GM21528 (cell line): ENCODE results near the gene PCDHB5.
"Not testable (repeated sequence)": the region's sequence is repeated elsewhere in the genome, so short reads cannot be mapped to it uniquely, and the experiment has no call there.

ENCODE experiments used
- ATAC-seq: cut with Tn5 transposase; IDR thresholded peaks from one replicate; pipeline ENCODE4 v1.9.1; 2021; ENCODE audit warnings: mild to moderate bottlenecking, moderate library complexity; ENCODE audit not compliant: unreplicated experiment, low FRiP score

PCDHB5 gene

GRCh38 chr5:141135030-141135717, at the start of gene PCDHB5:
PCDHB5 (plus strand) TSS chr5:141135206; CDS start chr5:141135435, 229 bp downstream.
- ATAC-seq = no peak

- ATAC-seq = no peak
Measured at GRCh38 chr5:141094481-141095262, 40.3 kb upstream of the PCDHB5 start, which contains the start of gene PCDHB2. PCDHB2 (plus strand) TSS chr5:141094615; CDS start chr5:141094791, 176 bp downstream.

GRCh38 chr5:141095263-141095641, 39.8 kb upstream of the PCDHB5 start:
- ATAC-seq = no peak

- not testable (repeated sequence) for ATAC-seq
Measured at GRCh38 chr5:141096181-141096580, 38.8 kb upstream of the PCDHB5 start.

- ATAC-seq = not testable (repeated sequence)
Measured at GRCh38 chr5:141096586-141096985, 38.4 kb upstream of the PCDHB5 start.

GRCh38 chr5:141100243-141100805, 34.7 kb upstream of the PCDHB5 start, which contains the start of gene PCDHB3:
PCDHB3 (plus strand) TSS chr5:141100473; CDS start chr5:141100650, 177 bp downstream.
- ATAC-seq = no peak

GRCh38 chr5:141101059-141101458, 33.9 kb upstream of the PCDHB5 start:
- ATAC-seq = no peak

- ATAC-seq = not testable (repeated sequence)
Measured at GRCh38 chr5:141102070-141102469, 32.9 kb upstream of the PCDHB5 start.

- not testable (repeated sequence) for ATAC-seq
Measured at GRCh38 chr5:141102471-141102870, 32.5 kb upstream of the PCDHB5 start.

GRCh38 chr5:141105350-141105749, 29.7 kb upstream of the PCDHB5 start:
- no peak for ATAC-seq

- ATAC-seq = no peak
Measured at GRCh38 chr5:141119250-141119649, 15.8 kb upstream of the PCDHB5 start.

- ATAC-seq = no peak
Measured at GRCh38 chr5:141121563-141121962, 13.4 kb upstream of the PCDHB5 start, which contains the start of gene PCDHB4. PCDHB4 (plus strand) TSS chr5:141121818; CDS start chr5:141121999, 181 bp downstream.

GRCh38 chr5:141121985-141122384, 13.0 kb upstream of the PCDHB5 start:
- ATAC-seq = no peak

- ATAC-seq = not testable (repeated sequence)
Measured at GRCh38 chr5:141123396-141124135, 11.4 kb upstream of the PCDHB5 start.

- ATAC-seq = no peak
Measured at GRCh38 chr5:141127305-141127704, 7.7 kb upstream of the PCDHB5 start.

GRCh38 chr5:141135718-141136266, 786 bp downstream of the PCDHB5 start:
- no peak for ATAC-seq

GRCh38 chr5:141137346-141137745, 2.3 kb downstream of the PCDHB5 start:
- not testable (repeated sequence) for ATAC-seq

- no peak for ATAC-seq
Measured at GRCh38 chr5:141149812-141150211, 14.8 kb downstream of the PCDHB5 start, which contains the start of gene PCDHB6. PCDHB6 (plus strand) TSS chr5:141150057; CDS start chr5:141150258, 201 bp downstream.

GRCh38 chr5:141150224-141150992, 15.4 kb downstream of the PCDHB5 start:
- ATAC-seq = no peak
